Dedifferentiated amniotic fluid mesenchymal stem cell (primary cell): ENCODE data around the gene SIK2.
A peak's percentile ranks its signal among the peaks of the same experiment; 100 is the strongest.
"Not testable (repeated sequence)": the region's sequence is repeated elsewhere in the genome, so short reads cannot be mapped to it uniquely, and the experiment has no call there.

Source experiments
- DNase-seq: peaks from one replicate; pipeline ENCODE4 v3.0.0-alpha.2; 2016; ENCODE audit errors: extremely low spot score

The SIK2 gene

DNA sequence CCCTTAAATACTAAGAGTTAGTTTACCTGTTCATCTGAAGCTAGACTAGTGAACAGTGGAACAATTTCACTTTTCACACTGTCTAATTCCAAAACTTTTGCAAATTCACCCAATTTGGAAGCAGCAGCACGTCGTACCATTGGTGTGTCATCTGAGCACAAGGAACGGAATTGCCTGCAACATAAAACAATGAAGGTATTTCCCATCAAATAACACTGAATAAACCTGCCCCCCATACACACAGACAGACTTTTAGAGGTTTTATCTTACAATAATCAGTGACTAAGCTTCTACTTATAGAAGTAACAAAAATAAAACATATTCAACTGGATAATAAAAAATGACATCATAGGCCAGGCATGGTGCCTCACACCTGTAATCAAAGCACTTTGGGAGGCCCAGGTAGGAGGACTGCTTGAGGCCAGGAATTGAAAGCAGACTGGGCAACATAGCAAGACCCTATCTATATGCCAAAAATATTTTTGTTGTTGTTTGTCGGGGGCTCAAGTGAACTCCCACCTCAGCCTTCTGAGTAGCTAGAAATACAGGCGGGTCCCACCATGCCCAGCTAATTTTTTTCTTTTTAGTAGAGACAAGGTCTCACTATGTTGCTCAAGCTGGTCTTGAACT lies 157.6 kb downstream of the SIK2 start:
- DNase-seq: no peak

DNA sequence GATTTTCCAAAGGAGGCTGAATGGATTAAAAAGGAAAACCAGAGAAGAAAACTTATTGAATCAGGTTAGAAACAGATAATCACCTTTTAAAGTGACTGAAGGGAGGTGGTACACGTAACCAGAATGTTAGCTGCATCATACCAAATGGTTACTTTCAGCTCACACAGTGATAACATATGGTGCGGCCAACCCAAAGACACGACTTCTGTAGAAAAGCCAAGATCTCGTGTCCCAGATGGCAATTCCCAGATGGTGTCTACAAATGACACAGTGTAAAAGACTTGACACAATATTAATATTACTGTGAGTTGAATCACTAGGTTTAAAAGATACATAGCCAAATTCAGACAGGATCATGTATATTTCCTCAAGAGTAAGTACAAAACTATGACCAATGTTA lies 158.8 kb downstream of the SIK2 start:
- DNase-seq: no peak

DNA sequence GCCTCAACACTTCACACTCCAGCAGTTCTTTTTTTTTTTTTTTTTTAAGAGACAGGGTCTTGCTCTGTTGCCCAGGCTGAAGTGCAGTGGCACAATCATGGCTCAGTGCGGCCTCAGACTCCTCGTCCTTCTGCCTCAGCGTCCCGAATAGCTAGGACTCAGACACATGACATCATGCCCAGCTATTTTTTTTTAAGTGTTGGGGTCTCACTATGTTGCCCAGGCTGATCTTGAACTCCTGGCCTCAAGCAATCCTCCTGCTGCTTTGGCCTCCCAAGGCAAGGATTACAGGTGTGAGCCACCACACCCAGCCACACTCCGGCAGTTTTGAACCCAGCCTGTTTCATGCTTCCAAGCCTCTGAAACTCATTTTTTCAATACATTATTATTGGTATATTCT lies 160.3 kb downstream of the SIK2 start:
- no peak for DNase-seq

DNA sequence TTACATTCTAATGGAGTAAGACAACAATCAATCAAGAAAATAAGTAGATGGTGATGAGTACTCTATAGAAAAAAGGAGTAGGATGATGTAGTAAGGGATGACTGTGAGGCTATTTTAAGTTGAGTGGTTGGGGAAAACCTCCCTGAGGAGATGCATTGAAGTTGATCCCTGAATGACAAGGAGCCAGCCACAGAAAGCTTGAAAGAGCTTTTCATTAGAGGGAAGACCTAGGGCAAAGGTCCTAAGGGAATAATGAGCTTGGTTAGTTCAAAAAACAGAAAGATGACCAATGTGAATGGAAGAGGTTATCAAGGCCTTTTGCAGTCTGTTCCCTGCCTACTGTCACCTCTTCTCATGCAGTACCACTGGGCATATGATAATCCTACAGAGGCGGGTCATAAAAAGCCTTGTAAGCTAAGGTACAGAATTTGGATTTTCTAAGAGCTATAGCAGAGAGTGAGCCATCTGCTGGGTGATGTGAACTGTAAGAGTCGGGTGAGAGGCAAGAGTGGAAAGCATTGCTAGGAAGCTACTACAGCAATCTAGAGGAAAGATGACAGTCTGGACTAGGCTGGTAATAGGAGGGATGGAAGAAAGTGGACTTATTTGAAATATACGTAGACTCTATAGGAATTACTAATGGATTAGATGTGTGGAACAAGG lies 160.9 kb downstream of the SIK2 start:
- DNase-seq: no peak

DNA sequence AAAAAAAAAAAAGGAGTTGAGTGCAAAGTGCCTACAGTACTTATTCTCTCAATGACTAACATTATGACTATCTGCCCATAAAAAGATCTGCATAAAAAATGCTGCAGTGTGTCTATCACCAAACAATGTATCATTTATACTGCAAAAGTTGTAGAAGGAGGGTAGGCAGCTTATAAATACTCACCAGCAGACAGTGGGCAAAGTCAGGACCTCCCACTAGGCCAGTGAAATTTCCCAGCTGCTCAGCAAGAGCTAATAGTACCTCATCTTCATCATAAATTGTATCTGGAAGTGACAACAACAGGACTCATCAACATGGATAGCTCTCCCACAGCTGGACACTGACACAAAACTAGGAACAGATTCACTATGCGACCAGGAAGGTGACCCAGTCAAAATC lies 162.4 kb downstream of the SIK2 start:
- no peak for DNase-seq

DNA sequence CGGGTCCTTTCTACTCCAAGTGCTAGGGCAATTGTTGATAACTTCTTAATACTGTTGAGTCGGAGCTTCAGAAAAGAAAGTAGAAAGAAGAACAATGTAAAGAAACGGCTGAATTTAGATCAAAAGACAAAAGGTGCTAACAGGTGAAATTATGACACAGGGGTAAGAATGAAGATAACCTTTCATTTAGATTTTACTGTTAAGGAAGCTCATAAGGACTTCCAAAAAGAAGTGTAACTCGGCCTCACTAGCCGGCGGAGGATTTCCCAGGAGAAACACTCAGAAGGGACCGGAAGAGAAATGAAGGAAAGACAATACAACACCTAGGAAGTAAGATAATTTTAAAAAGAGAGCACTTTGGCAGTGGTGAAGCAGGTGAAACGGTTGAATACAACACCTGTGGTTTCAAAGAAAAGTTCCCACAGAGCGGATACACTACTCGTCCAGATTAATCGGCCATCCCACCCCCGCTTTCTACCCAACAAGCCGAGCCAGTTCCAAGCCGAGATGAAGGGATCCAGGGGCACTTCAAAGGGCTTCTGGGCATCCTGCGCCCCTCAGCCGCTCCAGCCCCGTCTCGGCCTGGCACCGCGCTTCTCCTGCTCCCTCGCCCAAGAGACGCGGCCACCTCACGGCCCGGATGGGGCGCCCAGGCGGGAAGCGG lies 163.2 kb downstream of the SIK2 start:
- DNase-seq: no peak

GRCh38 chr11:111765984-111766833 lies 164.0 kb downstream of the SIK2 start, which contains the start of gene PPP2R1B:
Gene PPP2R1B (minus strand): TSS chr11:111766389. CDS start chr11:111766361, 28 bp downstream.
- peak; percentile 64 for DNase-seq

GRCh38 chr11:111766834-111767142 lies 164.5 kb downstream of the SIK2 start:
- DNase-seq: peak; percentile 33

GRCh38 chr11:111770581-111771134 lies 168.4 kb downstream of the SIK2 start:
- DNase-seq: no peak

DNA sequence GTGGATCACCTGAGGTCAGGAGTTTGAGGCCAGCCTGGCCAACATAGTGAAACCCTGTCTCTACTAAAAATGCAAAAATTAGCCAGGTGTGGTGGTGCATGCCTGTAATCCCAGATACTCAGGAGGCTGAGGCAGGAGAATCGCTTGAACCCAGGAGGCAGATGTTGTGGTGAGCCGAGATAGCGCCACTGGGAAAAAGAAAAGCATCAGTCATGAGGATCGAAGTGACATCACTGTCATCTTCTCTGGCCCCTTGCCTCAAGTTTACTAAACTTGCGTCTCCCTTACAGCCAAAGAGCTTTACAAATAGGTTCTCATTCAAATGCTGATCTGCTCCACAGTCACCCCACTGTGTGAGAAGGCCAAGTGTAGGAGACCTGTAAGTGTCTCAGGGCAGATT lies 169.0 kb downstream of the SIK2 start:
- DNase-seq: not testable (repeated sequence)

DNA sequence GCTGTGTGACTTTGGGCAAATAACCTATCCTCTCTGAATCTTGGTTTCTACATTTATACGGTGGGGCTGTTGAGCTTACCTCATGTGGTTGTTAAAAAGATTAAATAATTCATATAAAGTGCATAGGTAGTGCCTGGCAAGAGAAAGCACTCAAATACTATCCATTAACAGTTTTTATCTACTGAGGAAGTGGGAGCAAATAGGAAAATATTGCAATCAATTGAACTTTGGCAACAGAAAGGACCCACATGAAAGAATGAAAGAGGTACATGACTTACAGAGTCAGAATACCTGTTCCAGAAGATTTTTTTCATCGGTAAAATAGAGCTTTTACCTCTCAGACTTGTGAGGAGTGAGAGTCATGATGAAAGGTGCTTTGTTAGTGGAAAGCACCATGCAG lies 170.3 kb downstream of the SIK2 start:
- no peak for DNase-seq

DNA sequence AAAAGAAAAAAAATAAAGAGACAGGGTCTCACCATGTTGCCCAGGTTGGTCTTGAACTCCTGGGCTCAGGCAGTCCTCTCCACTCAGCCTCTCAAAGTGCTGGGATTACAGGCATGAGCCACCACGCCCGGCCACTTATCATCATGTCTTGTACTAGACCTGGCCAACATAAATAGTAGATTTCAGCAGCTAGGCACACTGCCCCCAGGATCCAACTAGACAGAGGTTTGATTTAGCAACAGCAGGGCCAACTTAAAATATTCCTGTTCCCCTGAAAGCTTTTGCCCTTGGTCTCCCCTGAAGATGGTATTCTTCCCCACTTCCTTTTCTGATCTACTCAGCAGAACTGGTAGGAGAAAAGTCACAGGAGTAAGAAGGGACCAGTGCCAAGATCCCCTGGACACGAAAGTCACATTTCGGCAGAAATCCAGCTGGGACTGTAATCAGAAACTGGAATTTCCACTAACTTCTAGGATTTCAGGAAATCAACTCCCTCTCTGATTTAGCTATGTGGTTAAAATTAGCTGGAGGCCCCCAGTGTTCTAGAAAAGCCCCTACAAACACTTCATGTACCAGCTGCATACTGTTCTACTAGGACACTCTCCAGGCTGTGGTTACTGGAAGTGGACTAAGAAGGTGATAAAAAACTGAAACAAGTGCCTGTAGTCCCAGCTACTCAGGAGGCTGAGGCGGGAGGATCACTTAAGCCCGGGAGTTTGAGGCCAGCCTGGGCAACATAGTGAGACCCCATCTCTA lies 172.9 kb downstream of the SIK2 start:
- peak; percentile 26 for DNase-seq

GRCh38 chr11:111776398-111777093 lies 174.3 kb downstream of the SIK2 start:
- no peak for DNase-seq

DNA sequence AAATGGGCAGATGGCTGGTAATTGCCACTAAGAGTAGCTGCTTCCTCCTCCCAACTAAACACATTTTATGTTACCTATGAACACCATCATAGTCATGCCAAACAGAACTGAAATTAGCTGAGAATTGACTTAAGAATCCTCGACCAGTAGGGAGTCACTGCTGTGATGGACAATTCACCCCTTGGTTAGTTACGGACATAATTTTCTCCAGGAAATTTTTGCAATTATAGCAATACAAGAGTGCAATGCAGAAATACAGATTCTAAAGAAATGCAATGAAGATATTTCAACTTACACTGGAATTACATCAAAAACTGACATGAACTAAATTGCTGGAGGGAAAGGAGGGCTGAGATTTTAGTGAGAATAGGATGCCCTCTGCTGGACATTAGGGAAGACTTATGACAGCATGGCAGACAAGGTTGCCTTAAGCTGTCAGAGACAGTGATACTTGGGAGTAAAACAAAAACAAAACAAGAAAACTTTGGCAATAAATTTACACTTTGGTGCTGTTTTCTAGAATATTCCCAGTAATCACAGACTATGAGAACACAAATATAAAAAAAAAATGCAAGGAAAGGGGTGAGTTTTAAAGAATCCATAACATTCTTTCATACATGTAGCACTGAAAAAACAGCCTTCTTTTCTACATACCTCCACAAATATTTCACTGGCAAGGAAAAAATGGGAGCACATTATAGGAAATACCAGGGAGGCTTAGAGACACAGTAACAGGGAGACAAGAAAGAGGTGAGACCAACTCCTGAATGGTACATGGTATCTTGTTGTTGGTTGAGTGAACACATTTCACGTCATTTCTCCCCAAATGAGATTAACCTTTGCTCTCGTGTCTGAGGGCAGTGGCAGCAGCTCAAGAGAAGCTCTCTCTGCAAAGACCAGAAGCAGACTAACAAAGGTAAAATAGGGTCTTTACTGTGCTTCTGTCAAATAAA lies 175.1 kb downstream of the SIK2 start:
- peak; percentile 89 for DNase-seq

GRCh38 chr11:111778047-111778558 lies 175.9 kb downstream of the SIK2 start:
- DNase-seq: no peak

DNA sequence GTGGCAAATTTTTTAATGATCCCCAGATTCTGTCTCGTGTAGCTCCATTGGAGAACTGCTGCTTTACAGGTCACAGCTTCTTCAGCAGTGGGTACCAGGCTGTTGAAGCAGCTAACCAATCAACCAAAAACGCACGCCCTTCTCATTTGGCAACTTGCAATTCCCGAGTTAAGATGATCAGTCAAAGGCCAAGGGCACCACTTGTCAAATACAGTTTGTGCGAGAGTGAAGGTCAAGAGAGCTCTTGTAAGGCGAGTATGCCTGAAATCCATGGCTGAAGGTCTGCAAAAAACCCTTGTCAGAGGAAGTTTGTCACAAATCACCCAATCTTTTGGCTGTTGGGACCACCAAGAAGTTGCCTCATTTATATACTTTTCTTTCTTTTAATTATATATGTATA lies 176.9 kb downstream of the SIK2 start:
- no peak for DNase-seq
